AG09309 (cell line): ENCODE data around the gene ACOXL.

Source experiments
- DNase-seq: peaks from one replicate; pipeline ENCODE4 v3.0.0-alpha.2; 2010; ENCODE audit warnings: low read depth
- H3K4me3 ChIP-seq: 2 replicates; pipeline ENCODE4 v1.5.1; 2011; ENCODE audit warnings: mild to moderate bottlenecking, low read depth, low read length, moderate library complexity; ENCODE audit not compliant: control insufficient read depth
- TF ChIP-seq, protein P1 (sequence below): IDR thresholded peaks from 2 replicates; pipeline ENCODE4 v1.5.1; 2011; ENCODE audit warnings: mild to moderate bottlenecking, low read depth, low read length, inconsistent platforms; ENCODE audit not compliant: insufficient read depth, control insufficient read depth; ENCODE audit errors: missing control alignments

Gene ACOXL

DNA sequence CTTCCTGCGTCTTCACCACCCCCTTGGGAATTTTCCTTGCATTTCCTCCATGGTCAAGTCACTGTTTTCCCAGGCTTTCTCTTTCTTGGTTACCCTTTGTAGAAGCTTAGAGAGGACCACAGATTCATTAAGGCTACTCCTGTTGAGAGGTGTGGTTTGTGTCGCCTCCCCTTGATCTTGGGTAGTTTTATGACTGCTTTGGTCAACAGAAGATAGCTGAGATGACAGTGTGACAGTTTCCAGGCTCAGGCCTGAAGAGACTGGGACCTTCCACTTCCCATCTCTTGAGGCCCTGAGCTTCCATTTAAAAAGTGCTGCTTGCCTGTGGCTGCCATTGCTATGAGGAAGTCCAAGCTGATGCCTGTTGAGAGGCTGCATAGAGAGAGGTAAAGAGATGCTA, 5.4 kb downstream of the ACOXL start:
- DNase-seq, result no peak
- H3K4me3 ChIP-seq, result no peak overlapping the region
- TF ChIP-seq, protein P1, sequence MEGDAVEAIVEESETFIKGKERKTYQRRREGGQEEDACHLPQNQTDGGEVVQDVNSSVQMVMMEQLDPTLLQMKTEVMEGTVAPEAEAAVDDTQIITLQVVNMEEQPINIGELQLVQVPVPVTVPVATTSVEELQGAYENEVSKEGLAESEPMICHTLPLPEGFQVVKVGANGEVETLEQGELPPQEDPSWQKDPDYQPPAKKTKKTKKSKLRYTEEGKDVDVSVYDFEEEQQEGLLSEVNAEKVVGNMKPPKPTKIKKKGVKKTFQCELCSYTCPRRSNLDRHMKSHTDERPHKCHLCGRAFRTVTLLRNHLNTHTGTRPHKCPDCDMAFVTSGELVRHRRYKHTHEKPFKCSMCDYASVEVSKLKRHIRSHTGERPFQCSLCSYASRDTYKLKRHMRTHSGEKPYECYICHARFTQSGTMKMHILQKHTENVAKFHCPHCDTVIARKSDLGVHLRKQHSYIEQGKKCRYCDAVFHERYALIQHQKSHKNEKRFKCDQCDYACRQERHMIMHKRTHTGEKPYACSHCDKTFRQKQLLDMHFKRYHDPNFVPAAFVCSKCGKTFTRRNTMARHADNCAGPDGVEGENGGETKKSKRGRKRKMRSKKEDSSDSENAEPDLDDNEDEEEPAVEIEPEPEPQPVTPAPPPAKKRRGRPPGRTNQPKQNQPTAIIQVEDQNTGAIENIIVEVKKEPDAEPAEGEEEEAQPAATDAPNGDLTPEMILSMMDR, result no peak

DNA sequence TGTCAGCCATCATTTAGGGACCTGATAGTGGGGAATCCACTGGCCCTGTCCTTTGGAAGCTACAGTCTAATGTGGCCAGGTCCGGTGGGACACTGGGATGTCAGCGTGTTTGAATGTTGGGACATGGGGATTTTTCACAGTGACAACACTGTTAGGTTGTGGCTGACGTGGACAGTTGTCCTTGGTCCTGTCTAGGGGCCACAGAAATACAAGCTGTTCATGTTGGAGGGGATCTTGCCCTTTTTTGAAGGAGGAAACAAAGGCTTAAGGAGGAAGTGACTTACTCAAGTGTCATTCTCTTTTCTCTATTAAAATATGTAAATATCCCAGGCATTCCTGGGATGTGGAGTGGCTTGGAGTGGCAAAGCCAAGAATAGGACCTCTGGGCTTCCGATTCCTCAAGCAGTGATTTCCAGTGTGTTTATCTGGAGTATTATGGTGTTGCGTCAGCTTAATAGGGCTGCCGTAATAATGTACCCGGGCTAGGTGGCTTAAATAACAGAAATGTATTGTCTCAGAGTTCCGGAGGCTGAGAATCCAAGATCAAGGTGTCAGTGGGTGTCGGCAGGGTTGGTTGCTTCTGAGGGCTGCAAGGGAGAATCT, 8.5 kb downstream of the ACOXL start:
- no peak for DNase-seq
- TF ChIP-seq, protein P1, result no peak
- no peak overlapping the region for H3K4me3 ChIP-seq

DNA sequence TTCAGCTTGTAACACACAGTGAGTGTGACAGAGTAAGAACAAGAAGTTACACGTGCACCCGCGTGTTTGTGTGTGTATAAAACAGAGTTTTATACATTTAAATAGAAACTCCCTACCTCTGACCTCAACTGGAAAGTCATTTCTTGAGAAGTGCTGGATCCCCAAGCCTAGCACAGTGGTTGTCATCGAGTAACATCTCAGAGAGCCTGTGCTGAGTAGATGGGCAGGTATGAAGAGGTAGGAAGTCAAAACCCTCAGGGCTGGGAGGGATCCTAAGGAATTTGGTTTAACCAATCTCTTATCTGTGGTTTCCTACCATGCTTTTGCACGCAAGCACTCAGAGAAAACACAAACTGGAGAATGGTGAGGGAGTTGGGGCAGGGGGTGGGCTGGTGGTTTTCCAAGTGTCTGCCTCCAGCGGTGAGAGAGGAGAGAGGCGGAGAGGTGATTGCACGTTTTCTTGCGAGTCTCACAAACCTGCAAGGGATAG, 9.2 kb downstream of the ACOXL start:
- DNase-seq, result no peak
- H3K4me3 ChIP-seq, result no peak overlapping the region
- TF ChIP-seq, protein P1, result no peak

DNA sequence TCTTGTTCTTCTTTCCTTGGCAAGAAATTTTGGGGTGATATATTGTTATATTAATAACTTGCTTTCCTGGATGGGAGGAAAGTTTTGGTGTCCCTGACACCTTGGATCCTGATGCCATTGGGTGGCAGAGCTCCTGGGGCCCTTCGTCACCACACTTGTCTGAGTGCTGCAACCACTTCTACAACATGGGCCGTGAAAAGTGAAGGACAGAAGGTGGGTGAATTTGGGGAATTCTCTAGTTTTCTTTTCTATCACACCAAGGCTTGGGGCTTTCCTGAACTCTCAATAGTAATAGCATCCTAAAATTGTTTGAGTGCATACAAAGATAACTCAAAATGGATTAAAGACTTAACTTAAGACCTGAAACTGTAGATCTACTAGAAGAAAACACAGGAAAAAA, 10.0 kb downstream of the ACOXL start:
- DNase-seq, result no peak

DNA sequence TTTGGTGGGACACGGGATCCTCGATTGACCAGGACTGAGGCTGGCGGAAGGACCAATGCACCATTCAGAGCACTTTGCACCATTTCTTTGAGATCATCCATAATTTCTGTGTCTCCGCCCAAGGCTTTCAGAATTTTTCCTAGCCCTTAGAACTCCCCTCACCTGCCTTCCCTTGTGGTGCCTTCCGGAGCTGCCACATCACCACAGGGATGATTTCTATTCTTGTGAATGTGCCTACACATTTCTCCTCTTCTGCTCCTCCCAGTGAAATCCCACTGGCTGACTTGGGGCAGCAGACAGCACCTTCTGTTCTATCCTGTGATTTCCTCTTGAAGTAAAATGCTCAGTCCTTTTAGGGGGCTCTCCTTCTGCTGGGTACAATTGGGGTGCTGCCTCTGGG, 11.2 kb downstream of the ACOXL start:
- TF ChIP-seq, protein P1, result no peak
- H3K4me3 ChIP-seq, result no peak overlapping the region
- no peak for DNase-seq

More for the DNA sequence above, 10.0 kb downstream of the ACOXL start:
- no peak overlapping the region for H3K4me3 ChIP-seq
- TF ChIP-seq, protein P1, result no peak

DNA sequence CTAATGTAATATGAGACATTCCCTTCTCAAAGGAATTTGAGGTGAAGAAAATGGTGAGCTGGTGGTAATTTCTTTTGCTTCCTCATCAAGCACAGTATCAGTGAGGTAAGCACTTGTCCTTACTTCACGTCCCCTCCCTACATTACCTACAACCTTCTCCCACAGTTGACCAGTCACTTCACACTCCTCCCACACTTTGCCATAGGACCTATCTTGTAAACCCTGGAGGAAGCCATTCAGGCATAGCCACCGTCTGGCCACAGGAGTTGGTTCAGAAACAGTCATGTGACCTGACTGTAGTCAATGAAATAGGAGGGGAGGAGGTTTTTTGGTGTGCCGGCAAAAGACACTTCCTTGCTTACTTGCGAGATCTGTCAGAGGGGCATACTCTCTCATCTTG, 12.1 kb downstream of the ACOXL start:
- no peak overlapping the region for H3K4me3 ChIP-seq
- DNase-seq, result no peak
- TF ChIP-seq, protein P1, result no peak

DNA sequence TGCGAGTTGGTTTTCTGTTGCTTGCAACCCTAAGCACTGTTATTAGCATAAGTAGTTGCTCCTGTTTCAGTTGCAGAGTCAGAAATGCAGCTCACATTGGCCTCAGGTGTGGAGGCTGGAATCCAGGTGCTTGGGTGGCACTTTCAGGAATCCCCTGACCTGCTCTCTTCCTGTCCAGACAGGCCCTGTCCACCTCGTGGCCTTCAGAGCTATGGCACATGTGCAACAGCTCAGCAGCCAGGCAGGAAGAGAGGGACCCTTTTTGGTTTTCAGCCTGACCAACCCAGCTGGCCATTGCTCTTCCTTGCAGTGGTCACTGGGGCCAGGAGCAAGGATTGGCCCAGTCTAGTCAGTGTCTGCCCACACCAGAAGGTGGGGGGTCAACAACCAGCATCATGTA, 12.7 kb downstream of the ACOXL start:
- DNase-seq, result no peak
- TF ChIP-seq, protein P1, result no peak
- no peak overlapping the region for H3K4me3 ChIP-seq
